Mesothelial cell of epicardium (in vitro differentiated cells): ENCODE measurements around the gene LY6G6F. TPM values are rescaled to one million over a fixed set of nuclear protein-coding genes. Genes with fewer than 3 reads are reported as not detected.

Experiments
- DNase-seq, 2 experiments: peaks; one replicate each; pipeline ENCODE4 v3.0.0; 2021; ENCODE audit warnings: low spot score in 2 of 2; ENCODE audit not compliant: unreplicated experiment in 2 of 2
- H3K27ac Mint-ChIP-seq: 2 replicates; pipeline ENCODE4 v1.8.0; 2021; ENCODE audit warnings: mixed read lengths
- H3K27me3 Mint-ChIP-seq: 2 replicates; pipeline ENCODE4 v1.8.0; 2021; ENCODE audit warnings: low read depth, mixed read lengths
- H3K36me3 Mint-ChIP-seq: 2 replicates; pipeline ENCODE4 v1.8.0; 2021; ENCODE audit warnings: mixed read lengths
- H3K4me1 Mint-ChIP-seq: 2 replicates; pipeline ENCODE4 v1.8.0; 2021; ENCODE audit warnings: mixed read lengths
- H3K4me3 Mint-ChIP-seq: 2 replicates; pipeline ENCODE4 v1.8.0; 2021; ENCODE audit warnings: mild to moderate bottlenecking, moderate library complexity, mixed read lengths
- H3K9me3 Mint-ChIP-seq: 2 replicates; pipeline ENCODE4 v1.8.0; 2021; ENCODE audit warnings: mixed read lengths
- total RNA-seq: library from RNA; stranded (reverse); gene quantifications from 3 replicates; pipeline ENCODE4 v1.2.1, GENCODE V29; 2021
- TF ChIP-seq, protein P1 (sequence below): fragments of 200-600 bp; sonication (generic); IDR thresholded peaks from one replicate; pipeline ENCODE4 v1.5.0; 2021; ENCODE audit warnings: antibody characterized with exemption; ENCODE audit not compliant: unreplicated experiment

Gene LY6G6F
- total RNA-seq, 1 donor from 2014 or later: not detected

DNA sequence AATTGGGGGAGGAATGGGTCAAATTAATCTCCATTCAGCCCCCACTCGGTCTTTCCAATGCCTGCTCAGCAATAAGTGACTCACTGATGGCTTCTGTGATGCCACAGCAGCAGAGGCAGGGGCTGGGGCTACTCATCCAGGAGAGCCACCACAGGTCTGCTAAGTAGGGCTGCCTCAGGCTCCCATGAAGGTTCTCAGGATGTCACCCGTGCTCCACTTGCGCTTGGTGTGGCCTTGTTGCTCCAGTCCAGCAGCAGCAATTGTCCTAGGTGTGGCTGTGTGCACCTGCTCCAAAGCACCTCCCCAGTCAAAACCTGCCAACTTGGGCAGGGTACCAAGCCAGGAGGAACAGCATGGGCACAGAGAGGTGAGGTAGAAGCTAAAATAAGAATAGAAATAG, 15.5 kb downstream of the LY6G6F start:
- H3K4me1 Mint-ChIP-seq: peaks cover 26% of the 10 kb centered on the region
- H3K27me3 Mint-ChIP-seq: no peaks in the 10 kb centered on the region
- peaks cover 21% of the 10 kb centered on the region for H3K36me3 Mint-ChIP-seq
- no peak for DNase-seq
- H3K27ac Mint-ChIP-seq: no peak overlapping the region
- H3K4me3 Mint-ChIP-seq: no peak overlapping the region
- TF ChIP-seq, protein P1, sequence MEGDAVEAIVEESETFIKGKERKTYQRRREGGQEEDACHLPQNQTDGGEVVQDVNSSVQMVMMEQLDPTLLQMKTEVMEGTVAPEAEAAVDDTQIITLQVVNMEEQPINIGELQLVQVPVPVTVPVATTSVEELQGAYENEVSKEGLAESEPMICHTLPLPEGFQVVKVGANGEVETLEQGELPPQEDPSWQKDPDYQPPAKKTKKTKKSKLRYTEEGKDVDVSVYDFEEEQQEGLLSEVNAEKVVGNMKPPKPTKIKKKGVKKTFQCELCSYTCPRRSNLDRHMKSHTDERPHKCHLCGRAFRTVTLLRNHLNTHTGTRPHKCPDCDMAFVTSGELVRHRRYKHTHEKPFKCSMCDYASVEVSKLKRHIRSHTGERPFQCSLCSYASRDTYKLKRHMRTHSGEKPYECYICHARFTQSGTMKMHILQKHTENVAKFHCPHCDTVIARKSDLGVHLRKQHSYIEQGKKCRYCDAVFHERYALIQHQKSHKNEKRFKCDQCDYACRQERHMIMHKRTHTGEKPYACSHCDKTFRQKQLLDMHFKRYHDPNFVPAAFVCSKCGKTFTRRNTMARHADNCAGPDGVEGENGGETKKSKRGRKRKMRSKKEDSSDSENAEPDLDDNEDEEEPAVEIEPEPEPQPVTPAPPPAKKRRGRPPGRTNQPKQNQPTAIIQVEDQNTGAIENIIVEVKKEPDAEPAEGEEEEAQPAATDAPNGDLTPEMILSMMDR: no peak
- no peaks in the 10 kb centered on the region for H3K9me3 Mint-ChIP-seq

DNA sequence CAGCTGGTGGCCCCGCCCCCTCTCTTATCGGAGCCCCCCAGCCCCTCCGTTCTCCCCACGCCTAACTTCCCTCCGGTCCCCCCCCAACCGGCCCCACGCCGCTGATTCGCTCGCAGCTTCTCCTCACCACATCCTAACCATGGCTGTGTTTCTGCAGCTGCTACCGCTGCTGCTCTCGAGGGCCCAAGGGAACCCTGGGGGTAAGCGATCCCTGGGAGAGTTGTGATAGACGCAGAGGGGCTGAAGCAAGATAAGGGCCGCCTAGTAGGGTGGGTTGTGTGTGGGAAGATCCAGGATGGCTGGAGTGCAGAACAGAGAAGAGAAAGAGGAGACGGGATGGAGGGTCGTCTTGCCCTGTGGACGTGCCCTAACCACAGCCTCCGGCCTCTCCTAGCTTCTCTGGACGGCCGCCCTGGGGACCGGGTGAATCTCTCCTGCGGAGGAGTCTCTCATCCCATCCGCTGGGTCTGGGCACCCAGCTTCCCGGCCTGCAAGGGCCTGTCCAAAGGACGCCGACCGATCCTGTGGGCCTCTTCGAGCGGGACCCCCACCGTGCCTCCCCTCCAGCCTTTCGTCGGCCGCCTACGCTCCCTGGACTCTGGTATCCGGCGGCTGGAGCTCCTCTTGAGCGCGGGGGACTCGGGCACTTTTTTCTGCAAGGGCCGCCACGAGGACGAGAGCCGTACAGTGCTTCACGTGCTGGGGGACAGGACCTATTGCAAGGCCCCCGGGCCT, 16.7 kb downstream of the LY6G6F start, which contains the start of gene MPIG6B:
Gene MPIG6B, plus strand, starts transcription at position 129 of the 735 bp plus-strand sequence. Its CDS starts 11 bp downstream, at position 140.
- no peaks in the 10 kb centered on the region for H3K9me3 Mint-ChIP-seq
- H3K36me3 Mint-ChIP-seq: peaks cover 28% of the 10 kb centered on the region
- H3K27ac Mint-ChIP-seq: peak within 1 kb of the TSS; percentile 47
- no peak for DNase-seq
- H3K27me3 Mint-ChIP-seq: no peaks in the 10 kb centered on the region
- H3K4me3 Mint-ChIP-seq: no peak within 1 kb of the TSS
- H3K4me1 Mint-ChIP-seq: peaks cover 18% of the 10 kb centered on the region
- TF ChIP-seq, protein P1: no peak

DNA sequence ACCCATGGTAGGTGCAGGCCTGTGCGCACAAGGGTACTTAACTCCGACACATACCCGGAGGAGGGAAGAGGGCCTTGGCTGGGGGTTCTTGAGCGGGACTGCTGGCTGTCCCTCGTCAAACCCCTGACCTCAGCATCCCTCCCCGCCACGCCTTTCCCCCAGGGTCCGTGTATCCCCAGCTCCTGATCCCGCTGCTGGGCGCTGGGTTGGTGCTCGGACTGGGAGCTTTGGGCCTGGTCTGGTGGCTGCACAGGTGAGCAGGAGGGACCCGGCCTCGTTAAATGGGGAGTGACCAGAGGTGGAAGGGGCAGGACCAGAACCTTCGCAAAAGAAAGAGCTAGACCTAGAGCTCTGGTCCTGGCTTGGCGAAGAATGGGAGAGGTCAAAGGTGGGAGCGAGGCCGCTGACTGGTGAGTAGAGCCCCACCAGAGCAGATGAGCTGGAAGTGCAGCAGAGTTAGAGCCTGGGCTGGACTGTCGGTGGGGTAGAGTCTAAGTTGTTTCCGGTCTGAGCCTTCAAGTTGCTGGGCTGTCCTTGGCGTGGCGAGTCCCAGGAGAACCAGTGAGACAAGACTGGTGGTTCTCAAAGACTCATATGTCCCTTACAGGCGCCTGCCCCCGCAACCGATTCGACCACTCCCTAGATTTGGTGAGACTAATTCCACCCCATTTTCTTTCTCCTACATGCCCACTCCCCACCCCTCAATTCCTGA, 17.5 kb downstream of the LY6G6F start:
- Mint-ChIP-seq H3K9me3 (no peaks in the 10 kb centered on the region), H3K27ac (peak overlapping the region; percentile 47), H3K4me1 (peaks cover 19% of the 10 kb centered on the region), H3K4me3 (no peak overlapping the region), H3K27me3 (no peaks in the 10 kb centered on the region), H3K36me3 (peaks cover 30% of the 10 kb centered on the region)
- no peak for DNase-seq
- TF ChIP-seq, protein P1: no peak

DNA sequence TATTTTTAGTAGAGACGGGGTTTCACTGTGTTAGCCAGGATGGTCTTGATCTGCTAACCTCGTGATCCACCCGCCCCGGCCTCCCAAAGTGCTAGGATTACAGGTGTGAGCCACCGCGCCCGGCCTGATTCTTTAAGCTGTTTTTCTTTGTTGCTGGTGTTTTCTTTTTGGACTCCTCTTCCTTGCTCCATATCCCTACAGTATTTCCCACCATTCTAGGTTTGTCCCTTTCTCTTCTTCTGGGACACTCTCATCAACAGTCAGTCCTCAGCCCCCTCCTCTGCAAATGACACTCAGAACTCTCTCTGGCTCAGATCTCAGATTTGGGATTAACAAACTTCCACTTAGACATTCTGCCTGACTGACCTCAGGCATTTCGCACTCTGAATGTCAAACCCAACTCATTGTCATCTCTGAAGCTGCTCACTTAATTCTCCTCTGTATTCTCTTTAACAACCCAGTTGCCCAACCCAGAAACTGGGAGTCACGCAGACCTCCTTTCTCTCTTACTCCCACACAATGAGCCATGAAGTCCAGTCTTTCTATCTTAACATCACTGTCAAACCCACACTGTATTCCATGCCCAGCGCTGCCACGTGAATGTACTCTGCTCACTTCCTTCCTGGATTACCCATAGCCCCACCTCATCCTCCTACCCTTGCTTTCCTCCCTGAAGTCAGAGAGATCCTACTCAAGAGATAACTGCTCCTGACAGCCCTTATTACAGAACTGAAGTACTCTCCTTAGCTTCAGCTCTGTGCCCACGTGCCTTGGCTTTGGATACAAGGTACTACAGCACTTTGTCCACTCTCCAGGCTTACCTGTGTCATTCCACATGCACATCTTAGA, 19.1 kb downstream of the LY6G6F start:
- Mint-ChIP-seq H3K27ac (peak overlapping the region; percentile 3), H3K27me3 (no peaks in the 10 kb centered on the region), H3K4me1 (peaks cover 21% of the 10 kb centered on the region), H3K9me3 (no peaks in the 10 kb centered on the region), H3K36me3 (peaks cover 33% of the 10 kb centered on the region), H3K4me3 (no peak overlapping the region)
- DNase-seq: no peak
- TF ChIP-seq, protein P1: no peak

DNA sequence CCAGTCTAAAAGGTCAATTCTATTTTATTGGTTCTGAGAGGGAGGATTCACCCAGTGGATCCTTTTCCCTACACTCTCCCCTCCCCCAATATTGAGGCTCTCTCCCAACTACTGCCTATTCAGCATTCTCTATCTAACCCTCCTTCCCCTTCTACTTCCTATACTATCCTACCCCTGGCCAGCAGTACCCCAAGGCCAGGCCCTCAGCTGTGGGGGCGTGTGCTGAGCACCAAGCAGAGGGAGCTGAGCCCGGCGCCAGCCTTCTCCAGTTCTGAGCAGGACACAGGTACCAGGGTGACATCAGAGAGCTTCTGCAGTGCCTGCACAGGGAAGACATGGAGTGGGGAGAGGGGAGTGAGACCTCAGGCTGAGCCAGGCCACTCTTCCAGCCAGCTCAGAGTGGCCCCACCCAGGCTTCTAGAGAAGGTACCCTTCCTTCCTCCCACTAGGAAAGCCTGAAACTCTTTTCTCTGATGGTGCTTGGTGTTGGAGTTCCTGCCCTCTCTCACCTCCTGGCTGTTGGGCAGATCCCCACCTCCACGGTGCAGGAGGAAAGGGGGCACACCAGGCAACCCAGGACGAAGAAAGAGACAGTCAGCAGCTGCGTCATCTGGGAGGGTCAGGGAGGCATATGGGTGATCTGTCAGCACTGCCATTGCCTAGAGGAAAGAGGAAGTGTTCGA, 20.5 kb downstream of the LY6G6F start:
- Mint-ChIP-seq H3K4me1 (peaks cover 22% of the 10 kb centered on the region), H3K36me3 (peaks cover 41% of the 10 kb centered on the region), H3K27ac (no peak overlapping the region), H3K27me3 (no peaks in the 10 kb centered on the region), H3K4me3 (peak overlapping the region; percentile 100), H3K9me3 (no peaks in the 10 kb centered on the region)
- DNase-seq: no peak
- TF ChIP-seq, protein P1: no peak
